ENCODE data around the gene PCDH9.

The PCDH9 gene

GRCh38 chr13:66348745-66349690, 881.1 kb downstream of the PCDH9 start:
- no peak for TF ChIP-seq CTCF (IDR thresholded peaks at IDR 0.05; ENCODE audit: borderline replicate concordance, insufficient read depth, low read depth, low read length)
- no peak overlapping the region for H3K4me3 ChIP-seq (ENCODE audit: low read depth, low read length)

- H3K4me3 ChIP-seq (ENCODE audit: low read depth, low read length): no peak overlapping the region
- TF ChIP-seq CTCF (IDR thresholded peaks at IDR 0.05; ENCODE audit: borderline replicate concordance, insufficient read depth, low read depth, low read length): no peak
These were observed 882.5 kb downstream of the PCDH9 start for GRCh38 chr13:66347486-66348117.

GRCh38 chr13:66345971-66346370, 884.2 kb downstream of the PCDH9 start:
- no peak overlapping the region for H3K4me3 ChIP-seq (ENCODE audit: low read depth, low read length)
- TF ChIP-seq CTCF (IDR thresholded peaks at IDR 0.05; ENCODE audit: borderline replicate concordance, insufficient read depth, low read depth, low read length): no peak

GRCh38 chr13:66345518-66345810, 884.7 kb downstream of the PCDH9 start:
- no peak overlapping the region for H3K4me3 ChIP-seq (ENCODE audit: low read depth, low read length)
- no peak for TF ChIP-seq CTCF (IDR thresholded peaks at IDR 0.05; ENCODE audit: borderline replicate concordance, insufficient read depth, low read depth, low read length)

GRCh38 chr13:66344805-66345517, 885.2 kb downstream of the PCDH9 start:
- no peak overlapping the region for H3K4me3 ChIP-seq (ENCODE audit: low read depth, low read length)
- TF ChIP-seq CTCF (IDR thresholded peaks at IDR 0.05; ENCODE audit: borderline replicate concordance, insufficient read depth, low read depth, low read length): no peak

GRCh38 chr13:66343224-66343828, 886.8 kb downstream of the PCDH9 start:
- no peak for TF ChIP-seq CTCF (IDR thresholded peaks at IDR 0.05; ENCODE audit: borderline replicate concordance, insufficient read depth, low read depth, low read length)
- H3K4me3 ChIP-seq (ENCODE audit: low read depth, low read length): no peak overlapping the region
